ENCODE data around the gene CDC42BPA.

GRCh38 chr1:227009937-227010336, 308.4 kb downstream of the CDC42BPA start:
- no peak for TF ChIP-seq PKNOX1 (IDR thresholded peaks at IDR 0.05)
- no peak for TF ChIP-seq FOXA1 (IDR thresholded peaks at IDR 0.05)
- TF ChIP-seq SP1 (IDR thresholded peaks at IDR 0.05) = no peak
